MM.1S (cell line): Measurements from ENCODE around the gene PCMTD2.

ENCODE experiments used
- DNase-seq: peaks from one replicate; pipeline ENCODE4 v3.0.0-alpha.2; 2015
- H2AFZ ChIP-seq: fragments of 300-600 bp; sonication (generic); 2 replicates; pipeline ENCODE4 v1.6.0; 2016; ENCODE audit warnings: antibody characterized with exemption, low read length
- H3F3A ChIP-seq: fragments of 300-600 bp; sonication (generic); 2 replicates; pipeline ENCODE4 v1.6.1; 2016; ENCODE audit warnings: mild to moderate bottlenecking, antibody characterized with exemption, low read length, moderate library complexity, mixed read lengths; ENCODE audit not compliant: insufficient read depth
- H3K27ac ChIP-seq: fragments of 300-600 bp; sonication (generic); 2 replicates; pipeline ENCODE4 v1.5.1; 2016; ENCODE audit warnings: mild to moderate bottlenecking, low read length
- H3K27me3 ChIP-seq: fragments of 300-600 bp; sonication (generic); replicated peaks from 2 replicates; pipeline ENCODE4 v1.6.0; 2016; ENCODE audit warnings: low read length; ENCODE audit not compliant: insufficient read depth
- H3K36me3 ChIP-seq: fragments of 300-600 bp; sonication (generic); replicated peaks from 2 replicates; pipeline ENCODE4 v1.6.1; 2016; ENCODE audit warnings: mild to moderate bottlenecking, low read length, mixed read lengths; ENCODE audit not compliant: insufficient read depth
- H3K4me1 ChIP-seq: fragments of 300-600 bp; sonication (generic); 2 replicates; pipeline ENCODE4 v1.6.1; 2016; ENCODE audit warnings: low read length, mixed read lengths
- H3K4me2 ChIP-seq: fragments of 300-600 bp; sonication (generic); 2 replicates; pipeline ENCODE4 v1.6.0; 2016; ENCODE audit warnings: low read depth, low read length
- H3K4me3 ChIP-seq: fragments of 300-600 bp; sonication (generic); 2 replicates; pipeline ENCODE4 v1.5.1; 2016; ENCODE audit warnings: low read length, mixed read lengths
- H3K79me2 ChIP-seq: fragments of 300-600 bp; sonication (generic); 2 replicates; pipeline ENCODE4 v1.6.1; 2016; ENCODE audit warnings: mixed run types, low read length, mixed read lengths
- H3K9ac ChIP-seq: fragments of 300-600 bp; sonication (generic); 2 replicates; pipeline ENCODE4 v1.6.1; 2016; ENCODE audit warnings: low read length, mixed read lengths
- H3K9me2 ChIP-seq: fragments of 300-600 bp; sonication (generic); replicated peaks from 2 replicates; pipeline ENCODE4 v1.6.1; 2016; ENCODE audit warnings: mild to moderate bottlenecking, low read length, mixed read lengths; ENCODE audit not compliant: insufficient read depth
- H3K9me3 ChIP-seq: fragments of 300-600 bp; sonication (generic); replicated peaks from 2 replicates; pipeline ENCODE4 v1.6.1; 2016; ENCODE audit warnings: mild to moderate bottlenecking, low read length, mixed read lengths; ENCODE audit not compliant: insufficient read depth
- H4K20me1 ChIP-seq: fragments of 300-600 bp; sonication (generic); 2 replicates; pipeline ENCODE4 v1.6.1; 2016; ENCODE audit warnings: mild to moderate bottlenecking, low read length, moderate library complexity, mixed read lengths; ENCODE audit not compliant: insufficient read depth
- EZH2 ChIP-seq: fragments of 300-600 bp; sonication (generic); optimal IDR thresholded peaks from 2 replicates; pipeline ENCODE3; 2017; ENCODE audit warnings: low read depth, mild to moderate bottlenecking, antibody characterized with exemption, low read length, mixed read lengths
- EZH2phosphoT487 ChIP-seq: fragments of 300-600 bp; sonication (generic); IDR thresholded peaks from 2 replicates; pipeline ENCODE4 v1.6.1; 2018; ENCODE audit warnings: antibody characterized with exemption, low read length
- TF ChIP-seq, protein P1 (sequence below): fragments of 300-600 bp; sonication (generic); IDR thresholded peaks from 2 replicates; pipeline ENCODE4 v1.5.1; 2016; ENCODE audit warnings: antibody characterized with exemption, low read length, mixed read lengths

PCMTD2 gene

DNA sequence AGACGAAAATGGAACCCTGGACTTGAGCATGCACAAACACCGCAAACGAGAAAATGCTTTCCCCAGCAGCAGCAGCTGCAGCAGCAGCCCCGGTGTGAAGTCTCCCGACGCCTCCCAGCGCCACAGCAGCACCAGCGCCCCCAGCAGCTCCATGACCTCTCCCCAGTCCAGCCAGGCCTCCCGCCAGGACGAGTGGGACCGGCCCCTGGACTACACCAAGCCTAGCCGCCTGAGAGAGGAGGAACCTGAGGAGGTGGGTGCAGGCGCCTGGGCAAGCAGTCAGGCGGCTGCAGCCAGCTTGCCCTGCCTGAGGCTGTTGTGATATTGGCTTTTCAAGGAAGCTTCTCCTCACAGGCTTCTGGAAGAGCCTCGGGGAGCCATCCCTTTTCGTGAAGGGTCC lies 35.8 kb upstream of the PCMTD2 start:
- H3K9ac ChIP-seq, result no peak overlapping the region
- H4K20me1 ChIP-seq, result no peaks in the 10 kb centered on the region
- peaks cover 7% of the 10 kb centered on the region; the same call in 1 of the 2 replicates for H3K4me1 ChIP-seq
- no peak overlapping the region for H3K4me2 ChIP-seq
- no peaks in the 10 kb centered on the region for H3K79me2 ChIP-seq
- no peaks in the 10 kb centered on the region for H3K9me2 ChIP-seq
- DNase-seq, result no peak
- peaks cover 100% of the 10 kb centered on the region for H3K27me3 ChIP-seq
- H3K27ac ChIP-seq, result no peak overlapping the region
- no peaks in the 10 kb centered on the region for H3K9me3 ChIP-seq
- TF ChIP-seq EZH2phosphoT487, result 0 out of 2 replicates have a peak, but pooled peaks have one; percentile 47
- TF ChIP-seq, protein P1, sequence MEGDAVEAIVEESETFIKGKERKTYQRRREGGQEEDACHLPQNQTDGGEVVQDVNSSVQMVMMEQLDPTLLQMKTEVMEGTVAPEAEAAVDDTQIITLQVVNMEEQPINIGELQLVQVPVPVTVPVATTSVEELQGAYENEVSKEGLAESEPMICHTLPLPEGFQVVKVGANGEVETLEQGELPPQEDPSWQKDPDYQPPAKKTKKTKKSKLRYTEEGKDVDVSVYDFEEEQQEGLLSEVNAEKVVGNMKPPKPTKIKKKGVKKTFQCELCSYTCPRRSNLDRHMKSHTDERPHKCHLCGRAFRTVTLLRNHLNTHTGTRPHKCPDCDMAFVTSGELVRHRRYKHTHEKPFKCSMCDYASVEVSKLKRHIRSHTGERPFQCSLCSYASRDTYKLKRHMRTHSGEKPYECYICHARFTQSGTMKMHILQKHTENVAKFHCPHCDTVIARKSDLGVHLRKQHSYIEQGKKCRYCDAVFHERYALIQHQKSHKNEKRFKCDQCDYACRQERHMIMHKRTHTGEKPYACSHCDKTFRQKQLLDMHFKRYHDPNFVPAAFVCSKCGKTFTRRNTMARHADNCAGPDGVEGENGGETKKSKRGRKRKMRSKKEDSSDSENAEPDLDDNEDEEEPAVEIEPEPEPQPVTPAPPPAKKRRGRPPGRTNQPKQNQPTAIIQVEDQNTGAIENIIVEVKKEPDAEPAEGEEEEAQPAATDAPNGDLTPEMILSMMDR, result no peak
- no peaks in the 10 kb centered on the region for H3K36me3 ChIP-seq
- H3F3A ChIP-seq, result no peaks in the 10 kb centered on the region
- H2AFZ ChIP-seq, result no peak overlapping the region
- H3K4me3 ChIP-seq, result no peak overlapping the region

DNA sequence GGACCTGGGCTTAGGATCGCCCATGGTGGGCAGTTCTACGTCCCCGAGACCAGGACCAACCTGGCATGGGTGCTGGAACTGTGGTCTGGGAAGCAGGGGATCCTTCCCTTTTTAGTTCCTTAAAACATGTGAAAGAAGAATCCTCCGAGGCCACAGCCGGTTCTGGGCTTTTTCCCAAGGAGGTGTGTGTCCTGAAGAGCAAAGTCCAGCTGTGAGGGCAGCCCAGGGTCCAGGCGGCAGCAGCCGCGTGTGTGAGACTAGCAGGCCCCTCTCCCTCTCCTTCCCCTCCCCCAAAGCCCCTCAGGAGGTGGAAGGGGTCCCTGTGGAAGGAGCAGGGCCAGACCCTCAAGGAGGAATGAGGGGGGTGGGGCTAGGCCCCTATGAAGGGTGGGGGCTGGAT lies 35.1 kb upstream of the PCMTD2 start:
- no peaks in the 10 kb centered on the region for H3K9me3 ChIP-seq
- H3K27me3 ChIP-seq, result peaks cover 100% of the 10 kb centered on the region
- TF ChIP-seq, protein P1, result no peak
- TF ChIP-seq EZH2phosphoT487, result no peak
- no peak for TF ChIP-seq EZH2
- no peaks in the 10 kb centered on the region for H4K20me1 ChIP-seq
- no peak for DNase-seq
- H3K27ac ChIP-seq, result no peak overlapping the region
- H3K4me2 ChIP-seq, result no peak overlapping the region
- no peak overlapping the region for H3K4me3 ChIP-seq
- H3F3A ChIP-seq, result no peaks in the 10 kb centered on the region
- H3K9me2 ChIP-seq, result no peaks in the 10 kb centered on the region
- no peak overlapping the region for H2AFZ ChIP-seq
- H3K79me2 ChIP-seq, result no peaks in the 10 kb centered on the region
- no peak overlapping the region for H3K9ac ChIP-seq
- H3K4me1 ChIP-seq, result peaks cover 7% of the 10 kb centered on the region; the same call in 1 of the 2 replicates
- no peaks in the 10 kb centered on the region for H3K36me3 ChIP-seq

DNA sequence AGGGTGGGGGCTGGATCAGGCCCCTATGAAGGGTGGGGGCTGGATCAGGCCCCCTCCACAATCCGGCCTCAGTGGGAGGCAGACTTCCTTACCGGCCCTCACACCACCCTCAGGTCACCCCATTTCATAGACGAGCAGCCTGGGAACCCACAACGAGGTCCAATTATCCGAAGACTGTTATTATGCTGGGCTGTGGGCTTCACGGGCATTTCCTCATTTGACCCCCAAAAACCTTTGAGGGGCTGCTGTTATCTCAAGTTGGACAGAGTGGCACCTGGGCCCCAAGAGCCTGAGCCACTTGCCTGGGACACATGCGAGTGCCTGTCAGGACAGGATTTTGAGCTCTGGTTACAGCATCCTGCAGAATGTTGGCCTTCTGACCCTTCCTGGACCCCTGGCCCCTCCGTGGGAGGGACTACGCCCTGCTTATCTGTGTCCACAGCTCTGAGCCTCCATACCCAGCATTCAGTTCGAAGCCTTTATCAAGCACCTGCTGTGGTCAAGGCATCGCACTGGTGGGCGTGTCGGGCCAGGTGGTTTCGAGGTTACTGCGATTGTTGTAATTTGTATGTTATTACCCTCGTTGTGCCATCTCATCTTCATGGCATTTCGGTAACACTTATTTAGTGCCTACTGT lies 34.5 kb upstream of the PCMTD2 start:
- H3K9me2 ChIP-seq, result no peaks in the 10 kb centered on the region
- H3K79me2 ChIP-seq, result no peaks in the 10 kb centered on the region
- no peaks in the 10 kb centered on the region for H4K20me1 ChIP-seq
- H3F3A ChIP-seq, result no peaks in the 10 kb centered on the region
- TF ChIP-seq, protein P1, result no peak
- TF ChIP-seq EZH2 (no peak), EZH2phosphoT487 (no peak)
- H3K27me3 ChIP-seq, result peaks cover 100% of the 10 kb centered on the region
- H3K36me3 ChIP-seq, result no peaks in the 10 kb centered on the region
- no peak overlapping the region for H3K4me3 ChIP-seq
- H3K27ac ChIP-seq, result no peak overlapping the region
- peak; percentile 19 for DNase-seq
- H3K4me2 ChIP-seq, result no peak overlapping the region
- no peaks in the 10 kb centered on the region for H3K9me3 ChIP-seq
- H2AFZ ChIP-seq, result no peak overlapping the region
- H3K4me1 ChIP-seq, result peaks cover 7% of the 10 kb centered on the region; the same call in 1 of the 2 replicates
- no peak overlapping the region for H3K9ac ChIP-seq
